ENCODE results near the gene RBMS3. TPM values are rescaled to one million over a fixed set of nuclear protein-coding genes. Genes with fewer than 3 reads are reported as not detected.

The RBMS3 gene
- total and polyA plus RNA-seq, 2 of the 13 experiments (the other 11 are each of a cell fraction or from before 2014, with no cell fraction given) = not detected

- Histone ChIP-seq H3K4me2 (ENCODE audit: low read depth, low read length) (no peak overlapping the region), H3K4me3 (replicated peaks in 1 of 3; ENCODE audit: insufficient read depth in 1 of 3, low read depth in 2 of 3, low read length in 3 of 3) (no peak overlapping the region), H3K36me3 (replicated peaks in 1 of 2; ENCODE audit: control insufficient read depth in 1 of 2, insufficient read depth in 2 of 2, low read length in 2 of 2) (no peaks in the 10 kb centered on the region), H3K4me1 (ENCODE audit: insufficient read depth, low read length) (no peaks in the 10 kb centered on the region), H2AFZ (ENCODE audit: low read length) (no peak overlapping the region), H3K79me2 (ENCODE audit: insufficient read depth, low read length) (no peaks in the 10 kb centered on the region), H3K27me3 (ENCODE audit: control insufficient read depth in 1 of 2, insufficient read depth in 2 of 2, low read length in 2 of 2) (no peaks in the 10 kb centered on the region), H3K9me3 (ENCODE audit: low read length) (no peaks in the 10 kb centered on the region), H3K9ac (ENCODE audit: insufficient read depth, low read depth, low read length) (no peak overlapping the region), H4K20me1 (ENCODE audit: insufficient read depth, low read length) (no peaks in the 10 kb centered on the region), H3K27ac (ENCODE audit: extremely low read length, insufficient read depth, low read length) (no peak overlapping the region)
- BruUV-seq (replicated peaks) = no TSS peak
- intact Hi-C loops (cut with micrococcal nuclease; ENCODE audit: unreplicated experiment) (no loop called here), in situ Hi-C loops (cut with HindIII; ENCODE audit: extremely low pct_ligation_motif_present, low pct_unique_long_range_greater_than_20kb) (no loop called here)
- POLR2A ChIA-PET = no interaction called here
- no peak for ATAC-seq
- no peak for DNase-seq (ENCODE audit: low spot score)
- no peak for FAIRE-seq
- CTCF ChIA-PET (ENCODE audit: low intra/inter-chr PET ratio, low total read pairs) = no interaction called here
- no peak for TF ChIP-seq DZIP1 (CRISPR knock-in tag; IDR thresholded peaks at IDR 0.05)
- no peak for TF ChIP-seq PHF8 (CRISPR knock-in tag; IDR thresholded peaks at IDR 0.05)
- no peak for TF ChIP-seq ASH2L (IDR thresholded peaks at IDR 0.05; ENCODE audit: insufficient read length, low read depth, low read length)
- TF ChIP-seq TAF15 (IDR thresholded peaks at IDR 0.05; ENCODE audit: low read depth, low read length, poor library complexity, severe bottlenecking) = no peak
- TF ChIP-seq YEATS2 (CRISPR knock-in tag; IDR thresholded peaks at IDR 0.05; ENCODE audit: borderline replicate concordance) = no peak
- no peak for TF ChIP-seq FOSL1 (CRISPR knock-in tag; IDR thresholded peaks at IDR 0.05; ENCODE audit: borderline replicate concordance)
- no peak for TF ChIP-seq JUND (CRISPR knock-in tag; IDR thresholded peaks at IDR 0.05)
These were observed 57.5 kb downstream of the RBMS3 start for GRCh38 chr3:29338377-29338776.
